SHP77 (cell line): ENCODE data around the gene GRK3.

ENCODE experiments used
- DNase-seq, 2 experiments: peaks; one replicate each; lab custom pipeline; 2025; lab: John Stamatoyannopoulos, UW

GRK3 gene

DNA sequence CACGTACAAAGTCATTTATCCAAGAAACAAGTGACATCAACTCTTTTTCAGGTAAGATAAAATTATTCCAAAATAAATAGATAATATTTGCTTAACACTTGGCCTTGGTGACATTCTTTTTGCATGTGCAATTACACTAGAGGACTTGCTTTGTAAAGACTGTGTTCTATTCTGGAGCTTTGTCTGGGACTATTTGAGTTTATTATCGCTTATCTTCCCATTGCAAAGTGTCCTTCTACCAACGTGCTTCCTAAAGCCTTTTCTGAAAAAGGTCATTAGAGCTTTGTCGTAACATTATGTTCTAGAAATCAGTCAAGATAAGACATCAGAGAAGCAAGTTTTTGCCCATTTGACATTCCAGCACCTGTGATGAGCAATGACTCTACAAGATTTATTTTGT is 99.2 kb downstream of the GRK3 start:
- no peak for DNase-seq

DNA sequence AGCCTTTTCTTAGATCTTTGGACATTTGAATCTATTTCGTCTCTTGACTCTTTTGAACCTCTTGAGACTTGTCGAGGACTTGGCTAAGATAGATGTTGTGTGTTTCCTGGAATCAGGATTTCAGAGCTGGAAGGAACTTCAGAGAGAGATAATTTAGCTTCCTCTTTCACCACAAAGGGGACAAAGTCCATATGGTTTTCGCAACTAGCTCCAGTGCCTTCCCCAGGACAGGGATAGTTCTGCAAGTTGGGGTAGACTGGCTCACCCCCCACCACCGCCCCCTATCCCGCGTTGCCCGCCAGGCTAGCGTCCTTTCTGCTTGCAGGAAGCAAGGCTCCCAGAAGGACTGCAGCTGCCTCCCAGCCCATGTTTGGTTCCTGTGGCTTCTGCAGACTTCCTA is 101.8 kb downstream of the GRK3 start:
- no peak for DNase-seq

DNA sequence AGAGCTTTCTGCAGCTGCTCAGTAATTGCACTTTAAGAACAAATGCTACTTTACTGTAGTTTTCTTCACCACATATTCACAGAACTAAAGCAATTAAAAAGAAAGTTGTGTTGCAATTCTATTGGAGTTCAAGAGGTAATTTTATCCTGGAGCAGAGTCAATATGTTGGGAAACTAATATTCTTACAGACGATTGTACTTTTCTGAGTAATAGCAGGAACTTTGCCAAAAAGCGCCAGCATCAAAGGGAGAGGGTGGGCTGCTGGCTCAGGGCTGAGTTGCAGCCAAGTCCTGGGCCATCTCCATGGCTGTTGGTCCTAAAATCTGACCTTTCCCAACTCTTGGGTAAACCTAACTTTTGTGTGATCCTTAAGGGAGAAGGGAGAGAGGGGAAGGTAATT is 104.0 kb downstream of the GRK3 start:
- no peak for DNase-seq

DNA sequence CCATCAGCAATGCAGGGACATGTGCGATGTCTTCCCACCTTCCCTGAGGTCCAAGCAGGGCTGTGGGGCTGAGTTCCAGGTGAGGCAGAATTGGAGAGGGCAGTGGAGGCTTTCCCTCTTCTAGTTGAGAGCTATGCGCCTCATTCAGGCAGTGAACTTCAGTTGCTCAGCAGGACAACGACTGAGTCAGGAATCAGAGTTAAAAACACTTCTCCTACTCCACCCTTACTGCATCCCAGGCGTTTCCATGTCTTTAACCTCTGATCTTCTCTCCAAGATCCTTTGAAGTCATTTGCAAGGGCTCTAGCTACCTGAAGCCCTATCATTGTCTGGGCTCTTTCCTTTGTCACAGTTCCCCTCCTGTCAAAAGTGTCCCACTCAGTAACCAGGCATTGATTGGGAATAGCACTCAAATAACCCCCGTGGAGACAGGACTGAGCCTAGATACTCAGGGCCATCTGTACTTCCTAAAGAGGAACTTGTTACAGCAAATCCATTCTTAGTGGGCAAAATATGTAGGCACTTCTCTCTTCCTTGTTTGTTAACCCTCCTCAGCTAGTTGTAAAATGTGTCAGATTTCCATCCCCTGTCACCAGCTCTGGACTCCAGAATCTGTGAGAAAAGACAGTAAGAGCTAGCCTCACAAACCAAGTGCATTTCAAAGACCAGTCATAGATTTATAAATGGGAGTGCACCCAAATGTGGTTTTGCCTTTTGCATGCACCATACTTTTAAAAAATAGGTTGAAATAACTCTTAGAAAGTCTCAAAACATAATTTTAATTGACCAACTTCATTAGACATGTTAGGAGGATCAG is 105.0 kb downstream of the GRK3 start:
- no peak for DNase-seq

DNA sequence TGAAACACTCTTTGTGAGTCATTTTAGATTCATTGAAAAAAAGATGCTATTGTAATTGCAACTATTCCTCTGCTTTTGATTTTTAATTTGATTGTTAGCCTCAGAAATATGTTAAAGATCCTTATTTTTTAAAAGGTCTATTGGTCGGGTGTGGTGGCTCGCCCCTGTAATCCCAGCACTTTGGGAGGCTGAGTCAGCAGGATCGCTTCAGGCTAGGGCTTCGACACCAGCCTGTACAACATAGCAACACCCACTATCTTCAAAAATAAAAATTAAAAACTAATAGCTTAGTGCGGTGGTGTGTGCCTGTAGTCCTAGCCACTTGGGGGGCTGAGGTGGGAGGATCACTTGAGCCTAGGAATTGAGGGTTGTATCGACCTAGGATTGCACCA is 105.6 kb downstream of the GRK3 start:
- no peak for DNase-seq

DNA sequence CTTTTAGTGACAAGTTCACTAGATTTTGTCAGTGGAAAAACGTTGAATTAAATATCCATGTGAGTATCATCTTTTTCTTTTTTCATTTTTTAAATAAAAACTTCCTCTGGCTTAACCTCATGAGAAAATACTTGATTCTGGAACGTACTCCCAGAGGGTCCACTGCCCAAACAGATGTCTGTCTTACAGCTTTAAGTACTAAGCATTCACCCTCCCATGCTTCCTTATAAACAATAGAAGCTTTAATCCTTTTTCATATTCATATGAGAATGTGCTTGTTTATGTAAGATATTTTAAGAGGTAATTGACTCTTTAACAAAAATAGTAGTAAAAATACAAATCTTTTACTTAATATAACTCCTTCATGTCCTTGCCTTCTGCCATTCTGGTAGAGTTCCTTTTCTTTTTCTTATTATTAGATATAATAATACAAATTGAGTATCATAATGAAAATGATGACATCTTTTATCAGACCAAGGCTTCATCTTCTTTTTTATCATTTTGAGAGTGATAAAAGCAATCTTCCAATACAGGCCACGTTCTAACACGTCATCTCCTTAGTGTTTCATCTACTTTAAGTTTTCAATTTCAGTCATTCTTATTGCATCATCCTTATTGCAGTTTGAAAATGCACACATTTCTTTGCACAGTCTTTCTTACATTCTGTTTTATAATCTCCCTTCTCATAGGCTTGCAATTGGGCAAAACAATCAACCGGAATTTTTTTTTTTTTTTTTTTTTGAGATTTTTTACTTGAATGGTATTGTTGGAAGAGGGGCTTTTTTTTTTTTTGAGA is 108.0 kb downstream of the GRK3 start:
- DNase-seq, result no peak

DNA sequence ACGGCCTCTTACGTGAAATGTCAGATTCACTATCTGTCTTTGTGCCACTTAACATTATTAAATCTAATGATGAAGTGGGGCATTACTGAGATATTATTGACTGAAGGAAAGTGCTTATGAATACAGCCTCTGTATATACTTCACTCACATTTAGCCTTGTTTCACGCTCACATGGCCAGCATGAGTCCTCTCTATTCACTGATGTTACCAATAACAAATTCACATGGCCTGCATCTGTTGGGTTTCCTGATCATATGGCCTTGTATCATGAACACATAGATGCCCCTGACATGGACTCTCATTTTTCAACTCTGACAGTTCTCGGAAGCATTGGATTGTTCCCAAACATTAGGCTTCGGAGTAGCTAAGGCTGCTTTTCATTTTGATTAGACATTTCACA is 109.2 kb downstream of the GRK3 start:
- no peak for DNase-seq

DNA sequence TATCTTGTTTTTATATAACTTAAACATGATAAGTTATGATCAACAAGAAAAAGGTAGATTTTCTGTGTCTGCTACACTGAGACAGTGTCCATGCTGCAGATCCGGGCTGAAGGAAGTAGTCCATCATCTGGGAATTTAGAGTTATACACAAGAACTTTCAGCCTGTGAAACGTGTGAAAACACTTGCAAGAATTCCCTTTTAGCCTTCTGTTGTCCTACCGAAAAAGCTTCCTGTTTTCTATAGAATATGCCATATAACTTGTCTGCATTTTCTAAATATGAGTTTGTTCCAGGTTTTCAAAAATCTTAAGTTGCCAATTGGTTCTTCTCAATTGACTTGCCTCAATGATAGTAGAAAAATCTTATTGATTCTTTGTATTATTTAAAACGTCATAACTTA is 113.2 kb downstream of the GRK3 start:
- DNase-seq, result no peak

DNA sequence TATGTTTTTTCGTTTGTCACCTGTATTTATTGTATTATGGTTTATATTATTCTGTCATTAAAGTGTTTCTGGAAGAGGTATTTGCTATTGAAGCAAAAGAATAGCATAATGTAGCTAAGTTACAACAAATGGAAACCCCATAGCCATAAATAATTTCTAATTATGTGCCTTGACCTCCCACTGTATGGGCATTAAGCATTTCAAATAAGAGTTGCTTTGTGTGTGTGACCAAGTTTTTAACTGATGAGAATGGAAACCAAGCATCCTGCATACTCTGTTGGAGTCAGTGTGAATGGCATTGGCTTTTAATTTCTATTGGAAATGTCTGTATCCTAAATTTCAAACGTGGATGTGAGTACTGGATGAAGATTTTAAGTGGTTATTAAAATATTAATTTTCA is 115.6 kb downstream of the GRK3 start:
- no peak for DNase-seq

DNA sequence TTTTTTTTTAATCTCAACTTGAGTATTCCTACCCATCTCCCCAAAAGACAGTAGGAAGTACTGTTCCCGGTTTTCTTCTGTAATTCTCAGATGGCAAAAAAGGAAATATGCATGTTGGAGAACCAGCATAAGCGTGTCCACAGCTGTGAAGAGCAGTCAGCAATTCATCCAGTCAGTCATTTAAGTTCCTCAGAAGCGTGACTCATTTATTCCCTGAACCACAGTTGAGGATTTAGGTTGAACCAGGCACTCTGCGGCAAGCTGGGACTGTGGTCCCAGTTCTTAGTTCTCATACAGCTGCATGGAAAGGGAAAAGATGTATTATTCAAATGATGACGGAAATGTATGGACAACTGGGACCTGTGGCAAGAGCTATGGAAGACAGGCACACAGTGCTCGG is 116.5 kb downstream of the GRK3 start:
- DNase-seq, result no peak

DNA sequence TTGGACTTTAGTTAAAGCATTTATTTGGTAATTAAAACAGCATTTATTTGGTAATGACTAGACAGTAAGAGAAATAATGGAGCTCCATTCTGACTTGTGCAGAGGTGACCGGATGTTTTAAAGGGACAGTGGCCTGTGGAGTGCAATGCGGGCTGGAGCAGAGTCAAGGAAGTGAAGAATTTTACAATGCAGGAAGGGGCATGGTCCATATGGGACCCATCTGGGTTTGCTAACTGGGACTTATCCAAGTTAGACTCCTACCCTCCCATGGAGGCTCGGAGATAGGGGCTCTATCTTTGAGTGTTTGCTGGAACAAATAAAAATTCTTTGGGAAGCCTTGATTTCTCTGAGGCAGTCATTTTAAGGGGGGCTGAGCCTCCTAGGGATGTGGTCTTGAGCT is 117.6 kb downstream of the GRK3 start:
- DNase-seq, result no peak

DNA sequence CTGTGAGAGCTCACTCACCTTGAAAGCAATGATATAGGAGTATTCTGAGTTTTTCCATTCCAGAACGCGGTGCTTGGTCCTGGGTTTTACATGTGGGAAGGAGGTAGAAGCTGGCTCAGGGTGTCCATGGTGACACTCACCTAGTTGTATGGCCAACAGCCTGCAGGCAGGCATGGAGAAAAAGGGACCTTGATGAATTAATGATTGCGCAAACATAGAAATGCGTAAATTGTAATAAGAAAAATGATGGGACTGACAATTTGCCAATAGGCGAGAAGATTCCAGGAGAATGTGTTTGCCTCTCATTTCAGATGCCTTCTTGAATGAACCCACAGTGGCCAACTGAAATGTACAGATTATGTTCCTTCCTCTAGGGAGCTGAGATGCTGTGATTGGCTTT is 124.2 kb downstream of the GRK3 start:
- DNase-seq, result no peak

DNA sequence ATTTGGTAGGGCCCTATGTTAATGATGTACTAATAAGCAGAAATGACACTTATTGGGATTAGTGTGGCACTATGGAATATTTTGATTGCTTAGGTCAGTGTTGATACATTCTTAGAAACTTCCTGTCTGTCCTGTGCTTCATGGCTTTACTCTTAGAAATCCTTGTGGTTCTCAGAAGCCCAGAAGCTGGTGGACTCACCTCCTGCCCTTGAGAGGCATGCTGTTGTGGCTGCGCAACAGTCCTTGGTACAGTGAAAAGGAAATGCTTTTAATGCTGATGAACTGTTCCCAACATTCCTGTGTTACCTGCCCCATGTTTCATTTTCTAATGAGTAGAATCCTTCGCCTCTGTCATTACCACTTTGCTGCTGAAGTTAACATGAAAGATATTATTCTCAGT is 125.2 kb downstream of the GRK3 start:
- DNase-seq, result no peak

DNA sequence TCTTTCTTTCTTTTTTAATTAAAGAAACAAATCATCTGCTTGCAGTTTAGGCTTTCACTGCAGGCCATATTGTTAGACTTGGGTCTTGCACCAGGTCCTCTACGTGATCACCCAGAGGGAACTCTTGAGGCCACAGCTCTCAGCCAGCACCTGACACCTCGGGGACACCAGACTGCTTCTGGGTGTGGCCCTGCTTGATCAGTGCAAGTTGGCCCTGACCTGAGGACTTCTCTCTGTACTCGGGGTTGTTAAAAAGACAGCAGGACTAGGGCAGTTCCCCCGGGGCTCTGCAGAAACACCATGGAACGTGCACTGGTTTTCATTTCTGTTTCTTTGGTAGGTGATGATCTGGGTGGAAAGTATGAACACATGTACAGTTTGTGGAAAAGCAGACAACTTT is 126.3 kb downstream of the GRK3 start:
- DNase-seq, result no peak

DNA sequence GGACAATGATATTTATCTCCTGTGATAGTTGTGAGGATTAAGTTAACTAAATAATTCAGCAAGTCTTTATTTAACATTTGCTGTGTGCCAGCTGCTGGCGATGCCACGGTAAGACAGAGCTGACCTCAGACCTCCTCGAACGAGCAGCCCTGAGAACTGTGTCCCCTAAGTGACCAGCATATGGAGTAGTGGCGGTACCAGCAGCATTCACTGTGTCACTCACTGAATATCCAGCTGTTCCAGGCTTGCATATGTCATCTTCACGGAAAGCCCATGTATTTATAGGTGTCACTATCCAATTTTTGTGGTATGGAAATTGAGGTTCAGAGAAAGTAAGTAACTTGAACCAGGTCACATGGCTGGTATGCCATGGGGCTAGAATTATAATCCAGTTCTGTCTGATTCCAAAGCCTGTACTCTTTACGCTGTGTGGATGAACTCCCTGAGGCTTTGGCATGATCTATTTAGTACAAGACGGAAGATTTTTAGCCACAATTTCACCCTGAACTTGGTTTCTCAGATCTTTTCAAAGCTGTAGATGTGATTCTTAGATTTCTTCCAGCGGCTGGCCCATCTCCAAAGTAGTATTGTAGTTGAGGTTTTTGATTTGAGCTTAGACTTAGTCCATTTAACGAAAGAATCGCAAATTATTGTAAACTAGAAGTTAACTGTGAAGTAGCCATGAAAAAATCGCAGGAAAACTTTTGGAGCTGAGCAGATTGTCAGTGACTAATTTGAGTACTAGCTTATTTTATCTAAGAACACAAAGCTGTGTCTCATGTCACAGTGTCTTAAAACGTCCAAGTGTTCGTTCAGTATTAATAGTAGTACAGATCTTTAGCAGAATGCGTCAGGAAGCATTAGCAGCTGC is 128.2 kb downstream of the GRK3 start:
- DNase-seq, result no peak

DNA sequence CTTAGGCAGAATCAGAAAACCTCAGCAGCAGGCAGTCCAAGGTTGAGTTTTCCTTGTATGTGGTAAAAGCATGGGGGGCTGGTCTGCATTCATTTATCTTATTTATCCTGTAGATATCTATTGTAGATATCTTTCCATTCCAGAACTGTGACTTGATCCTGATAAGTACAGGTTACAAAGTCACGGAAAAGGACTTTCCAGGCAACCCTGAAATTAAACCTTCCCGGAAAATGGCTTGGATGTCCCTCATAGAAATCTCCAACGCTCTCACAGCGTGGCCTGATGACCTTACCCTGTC is 128.7 kb downstream of the GRK3 start:
- no peak for DNase-seq

DNA sequence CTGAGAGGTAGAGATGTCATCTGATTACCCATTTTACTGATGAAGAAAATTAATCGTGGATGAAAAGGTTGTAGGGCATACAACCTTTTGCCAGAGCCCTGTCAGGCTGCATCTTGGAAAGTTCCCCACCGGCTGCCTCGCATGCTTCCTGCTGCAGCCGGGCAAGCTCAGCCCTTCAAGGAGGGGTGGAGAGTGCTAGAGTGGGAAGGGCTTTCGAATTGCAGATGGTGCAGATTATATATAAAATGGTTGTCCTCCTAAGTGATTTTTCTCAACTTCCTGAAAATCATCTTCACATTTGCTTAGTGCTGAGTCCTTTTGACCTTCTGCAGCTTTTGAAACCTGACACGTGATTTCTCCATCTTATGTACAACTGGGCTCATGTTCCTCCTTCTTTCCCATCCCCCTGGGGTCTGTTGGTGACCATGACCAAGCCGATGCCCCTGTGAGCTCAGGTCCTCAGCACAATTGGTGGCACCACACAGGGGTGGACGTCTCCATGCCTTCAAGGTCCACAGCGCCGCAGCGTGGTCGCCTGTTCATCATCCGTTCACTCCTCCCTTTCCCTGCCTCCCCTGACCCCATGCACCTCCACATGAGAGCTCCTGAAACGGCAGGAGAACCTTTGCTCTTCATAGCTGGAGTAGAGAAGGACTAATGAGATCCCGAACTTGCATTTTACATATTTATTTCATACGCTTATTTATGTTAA is 129.9 kb downstream of the GRK3 start:
- DNase-seq, result no peak

DNA sequence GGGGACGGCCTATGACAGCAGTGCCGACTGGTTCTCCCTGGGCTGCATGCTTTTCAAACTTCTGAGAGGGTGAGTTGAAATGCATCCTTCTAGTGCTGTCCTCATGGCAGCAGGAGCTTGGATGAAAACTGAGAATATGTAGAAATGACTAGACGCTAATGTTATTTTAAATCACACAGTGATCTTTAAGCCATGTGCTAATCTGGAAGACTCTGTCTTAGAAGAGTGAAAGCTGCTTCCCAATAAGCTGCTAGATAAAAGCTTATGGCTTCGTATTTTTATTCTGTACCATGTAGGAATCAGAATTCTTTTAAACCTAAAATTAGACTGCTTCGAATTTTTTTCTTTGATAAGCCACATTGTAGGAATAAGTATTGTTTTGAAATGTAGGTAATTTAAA is 130.7 kb downstream of the GRK3 start:
- DNase-seq, result no peak

DNA sequence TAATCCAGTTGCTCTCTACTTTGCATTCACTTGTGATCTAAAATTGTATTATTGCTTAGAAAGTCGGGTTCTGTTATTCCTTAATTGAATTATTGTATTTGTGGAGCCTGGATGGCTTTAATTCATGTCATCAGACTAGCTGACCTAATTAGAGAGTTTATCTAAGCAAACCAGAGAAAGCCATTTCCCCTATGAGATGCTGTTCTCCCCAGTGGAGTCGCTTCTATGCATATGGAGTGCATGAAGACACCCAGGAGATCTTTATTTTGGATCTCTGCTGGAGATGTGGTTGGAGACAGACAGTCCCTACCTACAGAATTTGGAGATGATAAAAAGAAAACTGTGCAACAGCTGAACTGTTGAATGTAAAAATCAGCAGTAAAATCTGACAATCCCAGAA is 132.3 kb downstream of the GRK3 start:
- DNase-seq, result no peak

DNA sequence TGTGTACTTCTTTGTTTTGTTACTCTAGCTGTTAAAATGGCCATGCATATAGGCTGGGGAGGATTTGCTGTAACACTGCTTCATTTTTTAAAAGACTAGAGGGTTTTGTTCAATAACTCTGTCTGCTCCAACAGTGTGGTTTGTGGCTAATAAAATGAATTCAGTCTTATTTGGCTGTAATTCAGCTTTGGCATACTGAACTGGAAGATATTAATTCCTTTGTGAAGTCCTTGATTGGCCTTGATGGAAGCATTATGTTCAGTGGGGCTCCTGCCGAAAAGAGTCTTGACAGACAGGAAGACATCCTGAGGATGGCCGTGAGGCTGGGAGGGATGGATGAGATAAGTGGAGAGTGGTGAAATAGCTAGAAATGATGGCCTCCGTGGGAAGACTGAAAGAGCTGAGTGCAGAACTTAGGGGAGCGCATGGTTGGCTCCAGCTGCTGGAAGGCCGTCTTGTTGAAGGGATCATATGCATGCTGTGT is 132.7 kb downstream of the GRK3 start:
- DNase-seq, result no peak

DNA sequence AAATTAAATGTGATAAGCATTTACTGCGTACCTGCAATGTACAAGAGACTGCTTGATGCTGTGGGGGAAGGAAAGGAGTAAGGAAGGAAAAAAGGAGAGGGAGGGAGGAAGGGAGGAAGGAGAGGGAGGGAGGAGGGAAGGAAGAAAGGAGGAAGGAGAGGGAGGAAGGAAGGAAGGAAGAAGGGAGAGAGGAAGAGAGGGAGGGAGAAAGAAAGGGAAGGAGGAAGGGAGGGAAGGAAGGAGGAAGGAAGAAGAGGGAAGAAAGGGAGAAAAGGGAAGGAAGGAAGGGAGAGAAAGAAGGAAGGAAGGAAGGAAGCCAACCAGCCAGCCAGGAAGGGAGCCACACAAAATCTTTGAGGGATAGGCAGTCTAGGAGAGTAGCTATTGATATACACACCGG is 133.5 kb downstream of the GRK3 start:
- DNase-seq, result no peak

DNA sequence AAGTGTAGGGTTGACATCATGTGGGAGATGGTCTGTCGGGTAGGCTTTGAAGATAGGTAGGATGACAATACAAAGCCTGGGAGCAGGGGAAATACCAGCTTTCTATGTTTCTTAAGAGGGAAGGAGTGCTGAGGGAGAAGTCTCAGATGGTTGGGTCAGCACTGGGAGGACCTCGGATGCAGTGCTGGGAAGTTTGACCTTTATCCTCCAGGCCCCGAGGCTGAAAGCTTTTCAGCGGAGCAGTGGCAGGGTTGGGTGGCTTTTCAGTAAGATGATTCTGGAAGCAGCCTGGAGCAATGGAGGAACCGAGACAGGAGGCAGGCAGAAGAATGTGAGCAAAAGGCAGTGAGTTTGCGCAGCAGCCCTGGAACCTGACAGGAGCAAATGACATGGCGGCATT is 134.0 kb downstream of the GRK3 start:
- DNase-seq, result no peak
